NCI-H1436 (cell line): ENCODE results near the gene P3H1.
"Not testable (repeated sequence)": the region's sequence is repeated elsewhere in the genome, so short reads cannot be mapped to it uniquely, and the experiment has no call there.

ENCODE experiments used
- DNase-seq: peaks from one replicate; lab custom pipeline; 2025; lab: John Stamatoyannopoulos, UW

The P3H1 gene

GRCh38 chr1:42766741-42767509 is at the start of gene P3H1, which contains the start of gene C1orf50:
Gene P3H1, minus strand, starts transcription at chr1:42767028. Its CDS starts 57 bp downstream, at chr1:42766971.
Gene C1orf50, plus strand, starts transcription at chr1:42767249. Its CDS starts 63 bp downstream, at chr1:42767312.
- DNase-seq, result peak; percentile 99

- no peak for DNase-seq
Measured at GRCh38 chr1:42815941-42816584, 49.2 kb upstream of the P3H1 start.

GRCh38 chr1:42814815-42815214 is 48.0 kb upstream of the P3H1 start:
- not testable (repeated sequence) for DNase-seq

- DNase-seq, result no peak
Measured at GRCh38 chr1:42807056-42807668, 40.3 kb upstream of the P3H1 start.

GRCh38 chr1:42806593-42806992 is 39.8 kb upstream of the P3H1 start:
- no peak for DNase-seq

GRCh38 chr1:42806171-42806570 is 39.3 kb upstream of the P3H1 start:
- no peak for DNase-seq

GRCh38 chr1:42801832-42802473 is 35.1 kb upstream of the P3H1 start:
- DNase-seq, result no peak

GRCh38 chr1:42797979-42798378 is 31.2 kb upstream of the P3H1 start:
- DNase-seq, result no peak

GRCh38 chr1:42797414-42797813 is 30.6 kb upstream of the P3H1 start:
- no peak for DNase-seq

- no peak for DNase-seq
Measured at GRCh38 chr1:42793824-42794223, 27.0 kb upstream of the P3H1 start.

- DNase-seq, result no peak
Measured at GRCh38 chr1:42788021-42788420, 21.2 kb upstream of the P3H1 start.

- no peak for DNase-seq
Measured at GRCh38 chr1:42786097-42786496, 19.3 kb upstream of the P3H1 start.

- DNase-seq, result no peak
Measured at GRCh38 chr1:42784946-42785693, 18.3 kb upstream of the P3H1 start, which contains the start of gene TMEM269. Gene TMEM269, plus strand, starts transcription at chr1:42784991. Its CDS starts 4,903 bp downstream, at chr1:42789894.

- no peak for DNase-seq
Measured at GRCh38 chr1:42784547-42784945, 17.7 kb upstream of the P3H1 start.

GRCh38 chr1:42783092-42783491 is 16.3 kb upstream of the P3H1 start:
- no peak for DNase-seq

- no peak for DNase-seq
Measured at GRCh38 chr1:42780176-42780575, 13.3 kb upstream of the P3H1 start.

GRCh38 chr1:42779725-42780124 is 12.9 kb upstream of the P3H1 start:
- DNase-seq, result no peak

GRCh38 chr1:42777852-42778251 is 11.0 kb upstream of the P3H1 start:
- DNase-seq, result no peak

- DNase-seq, result no peak
Measured at GRCh38 chr1:42776502-42776901, 9.7 kb upstream of the P3H1 start.

GRCh38 chr1:42774928-42775526 is 8.2 kb upstream of the P3H1 start:
- DNase-seq, result no peak

- no peak for DNase-seq
Measured at GRCh38 chr1:42773420-42773819, 6.6 kb upstream of the P3H1 start.
